Endothelial cell (in vitro differentiated cells): ENCODE results near the gene TGM2. TPM values are rescaled to one million over a fixed set of nuclear protein-coding genes. Genes with fewer than 3 reads are reported as not detected.

ENCODE experiments used
- DNase-seq: peaks from one replicate; pipeline ENCODE4 v3.0.0; 2021; ENCODE audit warnings: low spot score
- H3K27ac Mint-ChIP-seq: one replicate; pipeline ENCODE4 v1.8.0; 2021; ENCODE audit warnings: mixed read lengths, inconsistent platforms; ENCODE audit not compliant: unreplicated experiment
- H3K27me3 Mint-ChIP-seq: one replicate; pipeline ENCODE4 v1.8.0; 2021; ENCODE audit warnings: mild to moderate bottlenecking, moderate library complexity, mixed read lengths, inconsistent platforms; ENCODE audit not compliant: unreplicated experiment
- H3K36me3 Mint-ChIP-seq: one replicate; pipeline ENCODE4 v1.8.0; 2021; ENCODE audit warnings: mild to moderate bottlenecking, low read depth, mixed read lengths, inconsistent platforms; ENCODE audit not compliant: unreplicated experiment
- H3K4me1 Mint-ChIP-seq: one replicate; pipeline ENCODE4 v1.8.0; 2021; ENCODE audit warnings: mild to moderate bottlenecking, mixed read lengths, inconsistent platforms; ENCODE audit not compliant: unreplicated experiment
- H3K4me3 Mint-ChIP-seq: one replicate; pipeline ENCODE4 v1.8.0; 2021; ENCODE audit warnings: mild to moderate bottlenecking, mixed read lengths, inconsistent platforms; ENCODE audit not compliant: unreplicated experiment
- H3K9me3 Mint-ChIP-seq: one replicate; pipeline ENCODE4 v1.8.0; 2021; ENCODE audit warnings: mixed read lengths, inconsistent platforms; ENCODE audit not compliant: unreplicated experiment
- long read RNA-seq: library from polyadenylated mRNA; unstranded; transcript quantifications from one replicate; pipeline ENCODE4 v2.0.0, GENCODE V29; 2020; ENCODE audit not compliant: unreplicated experiment
- total RNA-seq: library from RNA; stranded (reverse); fragmentation: NEBNext Ultra II Directional; extraction: Animal tissue kit (Norgen Biotek cat#: 25700); gene quantifications from one replicate; pipeline ENCODE4 v1.2.1, GENCODE V29; 2021; ENCODE audit not compliant: unreplicated experiment
- TF ChIP-seq, protein P1 (sequence below): fragments of 200-600 bp; sonication (generic); IDR thresholded peaks from one replicate; pipeline ENCODE4 v1.5.0; 2021; ENCODE audit warnings: antibody characterized with exemption; ENCODE audit not compliant: unreplicated experiment

TGM2 gene
- 216 TPM for total RNA-seq
- long read RNA-seq, full-length matches to known transcripts = 28 of 59 reads
- long read RNA-seq, partial matches to known transcripts = 2 of 59 reads
- long read RNA-seq, other reads (novel, unspliced or antisense) = 29 of 59 reads

DNA sequence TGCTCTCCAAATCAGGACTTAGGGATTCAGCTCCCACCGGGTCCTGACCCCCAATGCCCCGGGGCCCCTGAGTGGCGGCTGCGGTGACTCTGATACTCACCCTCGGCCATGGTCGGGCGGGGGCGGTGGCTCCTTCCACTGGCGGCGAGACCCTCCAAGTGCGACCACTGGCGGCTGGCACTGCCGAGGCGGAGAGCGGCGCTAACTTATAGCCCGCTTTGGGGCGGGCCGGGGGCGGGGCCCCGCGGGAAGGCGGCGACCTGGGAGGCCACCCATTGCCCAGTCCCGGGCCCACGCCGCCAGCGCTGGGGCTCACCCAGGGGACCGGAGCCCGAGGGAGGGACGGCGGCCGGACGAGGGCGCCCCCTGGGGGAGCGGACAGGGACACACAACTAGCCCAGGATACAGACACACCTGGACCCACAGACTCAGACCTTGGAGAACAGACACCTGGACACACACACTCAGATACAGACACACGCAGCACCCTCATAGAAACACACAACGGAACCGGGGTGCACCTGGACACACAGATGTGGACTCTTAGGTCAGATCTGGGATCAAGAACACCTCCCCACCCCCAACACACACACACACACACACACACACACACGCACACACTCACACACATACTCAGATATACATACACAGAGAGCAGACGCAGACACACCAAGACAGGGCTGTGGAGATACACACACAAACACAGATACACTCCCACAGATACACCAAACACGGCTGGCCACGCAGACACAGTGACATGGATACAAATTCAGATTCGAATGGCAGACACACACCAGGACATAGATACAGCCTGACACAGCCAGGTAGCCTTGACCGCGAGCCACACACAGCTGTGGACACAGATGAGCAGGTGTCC lies at the start of gene TGM2:
TSS of gene TGM2 (minus strand) at position 182 of the 877 bp plus-strand sequence. CDS start at position 110, 72 bp downstream.
- Mint-ChIP-seq H3K4me3 (peak within 1 kb of the TSS; percentile 84), H3K27me3 (peaks cover 8% of the 10 kb centered on the region), H3K9me3 (no peaks in the 10 kb centered on the region), H3K4me1 (peaks cover 65% of the 10 kb centered on the region), H3K27ac (peak within 1 kb of the TSS; percentile 9), H3K36me3 (peaks cover 14% of the 10 kb centered on the region)
- TF ChIP-seq, protein P1, sequence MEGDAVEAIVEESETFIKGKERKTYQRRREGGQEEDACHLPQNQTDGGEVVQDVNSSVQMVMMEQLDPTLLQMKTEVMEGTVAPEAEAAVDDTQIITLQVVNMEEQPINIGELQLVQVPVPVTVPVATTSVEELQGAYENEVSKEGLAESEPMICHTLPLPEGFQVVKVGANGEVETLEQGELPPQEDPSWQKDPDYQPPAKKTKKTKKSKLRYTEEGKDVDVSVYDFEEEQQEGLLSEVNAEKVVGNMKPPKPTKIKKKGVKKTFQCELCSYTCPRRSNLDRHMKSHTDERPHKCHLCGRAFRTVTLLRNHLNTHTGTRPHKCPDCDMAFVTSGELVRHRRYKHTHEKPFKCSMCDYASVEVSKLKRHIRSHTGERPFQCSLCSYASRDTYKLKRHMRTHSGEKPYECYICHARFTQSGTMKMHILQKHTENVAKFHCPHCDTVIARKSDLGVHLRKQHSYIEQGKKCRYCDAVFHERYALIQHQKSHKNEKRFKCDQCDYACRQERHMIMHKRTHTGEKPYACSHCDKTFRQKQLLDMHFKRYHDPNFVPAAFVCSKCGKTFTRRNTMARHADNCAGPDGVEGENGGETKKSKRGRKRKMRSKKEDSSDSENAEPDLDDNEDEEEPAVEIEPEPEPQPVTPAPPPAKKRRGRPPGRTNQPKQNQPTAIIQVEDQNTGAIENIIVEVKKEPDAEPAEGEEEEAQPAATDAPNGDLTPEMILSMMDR = peak; percentile 84
- peak; percentile 77 for DNase-seq

DNA sequence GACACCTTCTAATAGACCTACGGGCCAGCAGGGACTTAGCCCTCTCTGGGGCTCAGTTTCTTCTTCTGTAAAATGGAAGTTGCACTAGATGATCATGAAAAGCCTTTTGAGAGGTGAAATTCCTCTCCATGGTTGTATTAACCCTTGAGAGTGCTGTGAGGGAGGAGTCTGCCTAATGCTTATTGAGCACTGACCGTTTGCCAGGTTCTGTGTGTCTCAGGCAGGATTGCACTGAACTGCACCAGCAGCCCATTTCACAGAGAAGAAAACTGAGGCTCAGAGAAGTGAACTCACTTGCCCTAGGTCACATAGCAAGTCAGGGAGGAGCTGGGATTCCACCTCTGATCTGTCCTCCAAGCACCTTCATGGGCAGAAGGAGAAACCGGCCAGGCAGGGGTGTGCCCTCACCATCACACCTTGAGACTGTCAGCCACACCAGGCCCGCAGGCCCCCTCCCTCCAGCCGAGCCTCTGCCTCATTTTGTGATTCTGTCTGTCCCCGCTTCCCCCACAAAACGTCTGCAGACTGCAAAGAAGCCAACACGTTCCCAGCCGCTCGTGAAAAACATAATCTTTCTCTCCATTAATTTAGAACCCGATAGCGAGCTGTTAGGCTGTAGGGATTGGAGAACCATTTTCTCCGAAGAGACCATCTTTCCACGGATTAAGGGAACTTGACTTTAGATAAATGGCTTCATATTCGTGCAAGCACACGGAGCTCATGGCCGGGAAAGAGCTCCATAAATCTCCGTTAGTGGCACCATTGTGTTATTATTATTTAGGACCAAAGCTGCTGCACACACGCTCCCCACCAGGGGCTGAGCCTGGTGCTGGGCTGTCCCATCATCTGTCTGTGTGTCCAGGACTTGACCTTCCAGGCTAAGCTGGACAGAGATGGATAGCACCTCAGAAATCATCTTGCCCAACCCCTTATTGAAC lies 49.5 kb upstream of the TGM2 start:
- Mint-ChIP-seq H3K36me3 (no peaks in the 10 kb centered on the region), H3K4me1 (no peaks in the 10 kb centered on the region), H3K4me3 (no peak overlapping the region), H3K9me3 (no peaks in the 10 kb centered on the region), H3K27ac (no peak overlapping the region), H3K27me3 (peaks cover 6% of the 10 kb centered on the region)
- no peak for DNase-seq
- TF ChIP-seq, protein P1 = peak; percentile 58

DNA sequence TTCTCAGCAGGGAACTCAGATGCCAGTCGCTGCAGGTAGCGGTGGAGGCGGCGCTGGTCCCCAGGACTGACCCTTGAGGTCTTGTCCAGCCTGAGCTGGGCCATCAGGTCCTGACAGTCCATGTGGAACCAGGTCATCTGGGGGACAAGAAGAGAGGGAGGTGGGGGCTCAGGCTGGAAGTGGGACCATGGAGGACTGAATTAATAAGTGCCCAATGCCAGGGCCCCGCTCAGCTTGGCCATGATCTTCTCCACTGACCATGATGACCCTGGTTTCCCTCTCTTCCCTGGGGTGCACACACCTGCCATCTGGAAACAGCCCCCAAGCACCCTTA lies 48.5 kb upstream of the TGM2 start:
- H3K9me3 Mint-ChIP-seq = no peaks in the 10 kb centered on the region
- peaks cover 6% of the 10 kb centered on the region for H3K27me3 Mint-ChIP-seq
- H3K27ac Mint-ChIP-seq = no peak overlapping the region
- no peak for DNase-seq
- no peak overlapping the region for H3K4me3 Mint-ChIP-seq
- H3K36me3 Mint-ChIP-seq = no peaks in the 10 kb centered on the region
- H3K4me1 Mint-ChIP-seq = no peaks in the 10 kb centered on the region
- TF ChIP-seq, protein P1 = no peak

DNA sequence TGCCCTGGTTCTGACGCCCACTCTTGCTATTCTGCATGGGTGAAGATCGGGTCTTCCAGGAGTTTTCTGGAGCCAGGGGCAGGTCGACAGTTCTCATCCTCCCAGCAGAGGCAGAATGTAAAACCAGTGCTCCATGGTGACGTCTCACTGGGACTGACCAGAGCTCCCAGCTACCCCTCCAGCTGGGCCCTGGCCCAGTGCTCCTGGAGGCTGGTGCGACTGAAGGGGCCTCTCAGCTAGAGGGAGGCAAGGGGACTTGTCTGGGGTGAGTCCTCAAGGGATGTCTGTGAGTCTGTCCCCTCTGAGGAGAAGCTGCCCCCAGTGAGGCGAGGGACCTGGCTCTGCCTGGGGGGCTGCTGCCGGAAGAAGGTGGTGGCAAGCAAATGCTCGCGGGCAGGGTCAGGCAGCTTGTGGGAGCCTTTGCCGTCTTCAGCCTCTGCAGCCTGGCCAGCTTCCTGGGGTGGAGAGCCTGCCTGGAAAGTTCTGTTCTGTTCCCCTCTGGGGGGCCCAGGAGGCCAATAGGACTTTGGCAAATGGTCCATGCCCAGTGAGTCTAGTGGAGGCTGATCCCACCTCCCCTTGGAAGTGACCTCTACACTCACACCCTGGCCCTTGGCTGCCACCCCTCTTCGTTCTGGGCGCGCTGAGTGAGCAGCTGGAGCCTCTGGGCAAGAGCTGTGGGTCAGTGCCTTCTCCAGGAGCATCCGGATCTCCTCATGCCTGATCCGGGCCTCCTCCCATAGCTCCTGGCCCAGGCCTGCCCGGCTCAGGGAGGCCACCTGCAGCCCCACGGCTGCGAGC lies 47.9 kb upstream of the TGM2 start:
- Mint-ChIP-seq H3K9me3 (no peaks in the 10 kb centered on the region), H3K4me3 (no peak overlapping the region), H3K4me1 (no peaks in the 10 kb centered on the region), H3K27me3 (peaks cover 5% of the 10 kb centered on the region), H3K36me3 (no peaks in the 10 kb centered on the region), H3K27ac (no peak overlapping the region)
- DNase-seq = no peak
- TF ChIP-seq, protein P1 = no peak
